Smooth muscle cell (in vitro differentiated cells): ENCODE data around the gene CMPK2. TPM values are rescaled to one million over a fixed set of nuclear protein-coding genes. Genes with fewer than 3 reads are reported as not detected.

ENCODE experiments used
- DNase-seq: peaks from one replicate; lab custom pipeline; 2025; ENCODE audit not compliant: unreplicated experiment; lab: John Stamatoyannopoulos, UW
- H2AFZ ChIP-seq: fragments of 200-600 bp; sonication (generic); 2 replicates; pipeline ENCODE4 v1.6.0; 2016; ENCODE audit warnings: antibody characterized with exemption, low read depth, mild to moderate bottlenecking
- H3F3A ChIP-seq: fragments of 200-600 bp; sonication (generic); 2 replicates; pipeline ENCODE4 v1.6.0; 2017; ENCODE audit warnings: antibody characterized with exemption, low read depth
- H3K27ac ChIP-seq: fragments of 200-600 bp; sonication (generic); 2 replicates; pipeline ENCODE4 v1.5.1; 2016; ENCODE audit warnings: low read depth, mild to moderate bottlenecking
- H3K27me3 ChIP-seq: fragments of 200-600 bp; sonication (generic); 2 replicates; pipeline ENCODE4 v1.6.1; 2016; ENCODE audit warnings: low read depth, mild to moderate bottlenecking
- H3K36me3 ChIP-seq: fragments of 200-600 bp; sonication (generic); 2 replicates; pipeline ENCODE4 v1.5.1; 2016; ENCODE audit warnings: low read depth
- H3K4me1 ChIP-seq: fragments of 200-600 bp; sonication (generic); 2 replicates; pipeline ENCODE4 v1.5.1; 2016; ENCODE audit warnings: low read depth
- H3K4me2 ChIP-seq: fragments of 200-600 bp; sonication (generic); 2 replicates; pipeline ENCODE4 v1.6.0; 2016; ENCODE audit warnings: mild to moderate bottlenecking
- H3K4me3 ChIP-seq: fragments of 200-600 bp; sonication (generic); 2 replicates; pipeline ENCODE4 v1.5.1; 2016; ENCODE audit warnings: mild to moderate bottlenecking
- H3K79me2 ChIP-seq: fragments of 200-600 bp; sonication (generic); 2 replicates; pipeline ENCODE4 v1.6.0; 2016; ENCODE audit warnings: low read depth, mild to moderate bottlenecking
- H3K9ac ChIP-seq: fragments of 200-600 bp; sonication (generic); 2 replicates; pipeline ENCODE4 v1.6.0; 2016; ENCODE audit warnings: low read depth
- H3K9me3 ChIP-seq: fragments of 200-600 bp; sonication (generic); replicated peaks from 2 replicates; pipeline ENCODE4 v1.5.1; 2016; ENCODE audit warnings: low read depth
- H4K20me1 ChIP-seq: fragments of 200-600 bp; sonication (generic); 2 replicates; pipeline ENCODE4 v1.6.0; 2016; ENCODE audit warnings: low read depth
- WGBS: methylation state at CpG from one replicate; pipeline ENCODE4 v1.1.7; 2016; ENCODE audit warnings: low lambda C conversion rate; 5-methylcytosine and 5-hydroxymethylcytosine counted together
- polyA plus RNA-seq: library from polyadenylated mRNA; unstranded; fragments of >200 nt; fragmentation: Nextera tagmentation; extraction: Ambion mirVana; gene quantifications from 2 replicates; pipeline ENCODE4 v1.2.1, GENCODE V29; 2016
- total RNA-seq: library from RNA; depleted of rRNA; stranded (reverse); fragments of >200 nt; gene quantifications from 2 replicates; pipeline ENCODE4 v1.2.3, GENCODE V29; 2014
- TF ChIP-seq, protein P1 (sequence below): fragments of 200-600 bp; sonication (generic); IDR thresholded peaks from 2 replicates; pipeline ENCODE4 v1.5.1; 2017; ENCODE audit warnings: borderline replicate concordance, mild to moderate bottlenecking, antibody characterized with exemption; ENCODE audit not compliant: insufficient read depth, poor library complexity, severe bottlenecking

The CMPK2 gene
- total and polyA plus RNA-seq, 2 experiments from 2014 or later, result 0.19 to 0.31 TPM

DNA sequence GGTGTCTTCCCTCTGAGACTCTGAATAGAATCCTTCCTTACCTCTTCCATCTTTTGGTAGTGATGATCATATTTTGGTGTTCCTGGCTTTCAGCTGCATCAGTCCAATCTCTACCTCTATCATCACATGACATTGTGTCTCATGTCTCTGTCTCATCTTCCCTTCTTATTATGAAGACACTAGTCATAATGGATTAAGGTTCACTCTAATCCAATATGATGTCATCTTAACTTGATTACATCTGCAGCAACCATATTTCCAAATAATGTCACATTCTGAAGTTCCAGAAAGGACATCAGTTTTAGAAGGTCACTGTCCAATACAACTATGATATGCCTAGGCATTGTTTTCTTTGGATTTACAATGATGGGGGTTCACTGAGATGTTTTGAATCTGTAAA is 31.5 kb downstream of the CMPK2 start:
- no peak overlapping the region for H3K4me2 ChIP-seq
- H3F3A ChIP-seq, result no peaks in the 10 kb centered on the region
- H3K9ac ChIP-seq, result no peak overlapping the region
- TF ChIP-seq, protein P1, sequence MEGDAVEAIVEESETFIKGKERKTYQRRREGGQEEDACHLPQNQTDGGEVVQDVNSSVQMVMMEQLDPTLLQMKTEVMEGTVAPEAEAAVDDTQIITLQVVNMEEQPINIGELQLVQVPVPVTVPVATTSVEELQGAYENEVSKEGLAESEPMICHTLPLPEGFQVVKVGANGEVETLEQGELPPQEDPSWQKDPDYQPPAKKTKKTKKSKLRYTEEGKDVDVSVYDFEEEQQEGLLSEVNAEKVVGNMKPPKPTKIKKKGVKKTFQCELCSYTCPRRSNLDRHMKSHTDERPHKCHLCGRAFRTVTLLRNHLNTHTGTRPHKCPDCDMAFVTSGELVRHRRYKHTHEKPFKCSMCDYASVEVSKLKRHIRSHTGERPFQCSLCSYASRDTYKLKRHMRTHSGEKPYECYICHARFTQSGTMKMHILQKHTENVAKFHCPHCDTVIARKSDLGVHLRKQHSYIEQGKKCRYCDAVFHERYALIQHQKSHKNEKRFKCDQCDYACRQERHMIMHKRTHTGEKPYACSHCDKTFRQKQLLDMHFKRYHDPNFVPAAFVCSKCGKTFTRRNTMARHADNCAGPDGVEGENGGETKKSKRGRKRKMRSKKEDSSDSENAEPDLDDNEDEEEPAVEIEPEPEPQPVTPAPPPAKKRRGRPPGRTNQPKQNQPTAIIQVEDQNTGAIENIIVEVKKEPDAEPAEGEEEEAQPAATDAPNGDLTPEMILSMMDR, result no peak
- no peaks in the 10 kb centered on the region for H3K79me2 ChIP-seq
- H3K4me1 ChIP-seq, result no peaks in the 10 kb centered on the region
- H3K9me3 ChIP-seq, result peaks cover 5% of the 10 kb centered on the region
- H3K36me3 ChIP-seq, result no peaks in the 10 kb centered on the region
- no peaks in the 10 kb centered on the region for H4K20me1 ChIP-seq
- no peak overlapping the region for H2AFZ ChIP-seq
- H3K4me3 ChIP-seq, result no peak overlapping the region
- no peaks in the 10 kb centered on the region for H3K27me3 ChIP-seq
- DNase-seq, result no peak
- H3K27ac ChIP-seq, result no peak overlapping the region

DNA sequence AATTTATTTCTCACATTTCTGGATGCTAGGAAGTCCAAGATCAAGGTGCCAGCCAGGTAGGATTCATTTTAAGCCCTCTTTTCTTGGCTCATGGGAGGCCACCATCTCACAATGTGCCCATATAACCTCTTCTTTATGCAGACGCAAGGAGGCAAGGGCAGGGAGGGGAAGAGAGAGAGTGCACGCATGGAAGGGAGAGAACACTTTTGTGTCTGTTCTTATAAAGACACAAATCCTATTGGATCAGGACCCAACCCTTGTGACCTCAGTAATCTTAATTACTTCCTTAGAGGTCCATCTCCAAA is 32.5 kb downstream of the CMPK2 start:
- Histone ChIP-seq H3K9ac (no peak overlapping the region), H3F3A (no peaks in the 10 kb centered on the region), H3K79me2 (no peaks in the 10 kb centered on the region), H4K20me1 (no peaks in the 10 kb centered on the region), H3K27ac (no peak overlapping the region), H3K4me2 (no peak overlapping the region), H3K9me3 (peaks cover 5% of the 10 kb centered on the region), H3K4me3 (no peak overlapping the region), H3K27me3 (no peaks in the 10 kb centered on the region), H3K4me1 (no peaks in the 10 kb centered on the region), H3K36me3 (no peaks in the 10 kb centered on the region), H2AFZ (no peak overlapping the region)
- no peak for DNase-seq
- WGBS, result 84% methylated on average over 2 of the region's 2 CpGs
- TF ChIP-seq, protein P1, result no peak

DNA sequence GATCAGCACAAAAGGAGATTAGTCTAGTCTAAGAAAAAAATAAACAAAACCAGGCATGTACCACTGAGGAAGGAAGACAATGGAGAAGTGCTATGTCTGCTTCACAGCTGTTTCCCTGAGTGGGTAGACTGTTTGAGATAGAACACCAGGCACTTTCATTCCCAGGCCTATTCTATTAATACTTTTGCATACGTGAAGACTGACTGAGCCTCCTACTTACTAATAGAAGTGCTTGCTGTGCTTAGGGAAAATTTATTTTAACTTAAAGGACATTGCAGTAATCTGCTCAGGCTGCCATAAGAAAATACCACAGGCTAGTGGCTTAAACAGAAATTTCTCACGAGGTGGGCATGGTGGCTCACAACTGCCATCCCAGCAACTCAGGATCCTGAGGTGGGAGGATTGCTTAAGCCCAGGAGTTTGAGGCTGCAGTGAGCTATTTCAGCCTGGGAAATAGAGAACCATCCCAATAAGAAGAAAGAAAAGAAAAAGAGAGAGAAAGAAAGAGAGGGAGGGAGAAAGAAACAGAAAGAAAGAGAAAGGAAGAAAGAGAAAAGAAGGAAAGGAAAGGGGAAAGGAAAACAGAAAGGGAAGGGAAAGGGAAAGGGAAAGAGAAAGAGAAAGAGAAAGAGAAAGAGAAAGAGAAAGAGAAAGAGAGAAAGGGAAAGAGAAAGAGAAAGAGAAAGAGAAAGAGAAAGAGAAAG is 33.0 kb downstream of the CMPK2 start:
- no peak overlapping the region for H3K4me2 ChIP-seq
- TF ChIP-seq, protein P1, result no peak
- H3K9me3 ChIP-seq, result peaks cover 5% of the 10 kb centered on the region
- H3K4me3 ChIP-seq, result no peak overlapping the region
- no peak overlapping the region for H3K27ac ChIP-seq
- H3K4me1 ChIP-seq, result peaks cover 3% of the 10 kb centered on the region
- no peaks in the 10 kb centered on the region for H3F3A ChIP-seq
- 73% methylated on average over 2 of the region's 2 CpGs for WGBS
- H4K20me1 ChIP-seq, result no peaks in the 10 kb centered on the region
- H2AFZ ChIP-seq, result no peak overlapping the region
- no peaks in the 10 kb centered on the region for H3K36me3 ChIP-seq
- no peak for DNase-seq
- no peaks in the 10 kb centered on the region for H3K79me2 ChIP-seq
- no peaks in the 10 kb centered on the region for H3K27me3 ChIP-seq
- H3K9ac ChIP-seq, result no peak overlapping the region

DNA sequence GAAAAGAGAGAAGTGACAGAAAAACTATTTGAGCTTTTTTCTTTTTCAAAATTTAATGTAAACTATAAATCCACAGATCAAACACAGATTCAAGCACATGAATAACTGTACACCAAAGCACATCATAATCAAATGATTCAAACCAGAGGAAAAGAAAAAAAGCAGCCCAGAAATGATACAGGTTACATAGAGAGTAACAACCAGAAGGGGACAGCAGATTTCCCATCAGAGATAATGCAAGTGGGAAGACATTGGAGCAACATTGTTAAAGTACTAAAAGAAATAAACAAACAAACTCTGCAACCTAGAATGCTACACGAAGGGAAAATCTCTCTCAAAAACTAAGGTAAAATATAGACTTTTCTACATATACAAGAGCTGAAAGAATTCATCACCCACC is 34.5 kb downstream of the CMPK2 start:
- peaks cover 5% of the 10 kb centered on the region for H3K9me3 ChIP-seq
- no peaks in the 10 kb centered on the region for H3K36me3 ChIP-seq
- H3K79me2 ChIP-seq, result no peaks in the 10 kb centered on the region
- no peak overlapping the region for H3K4me3 ChIP-seq
- no peak overlapping the region for H3K27ac ChIP-seq
- no peak for DNase-seq
- no peak overlapping the region for H3K4me2 ChIP-seq
- H2AFZ ChIP-seq, result no peak overlapping the region
- TF ChIP-seq, protein P1, result no peak
- H4K20me1 ChIP-seq, result no peaks in the 10 kb centered on the region
- peaks cover 3% of the 10 kb centered on the region for H3K4me1 ChIP-seq
- H3K27me3 ChIP-seq, result no peaks in the 10 kb centered on the region
- H3F3A ChIP-seq, result no peaks in the 10 kb centered on the region
- no peak overlapping the region for H3K9ac ChIP-seq
- WGBS, result 80% methylated on average over 1 of the region's 1 CpG
